Measurements from ENCODE around the gene MYT1. TPM values are rescaled to one million over a fixed set of nuclear protein-coding genes. Genes with fewer than 3 reads are reported as not detected.

The MYT1 gene
- total RNA-seq, 3 donors from 2014 or later = under 0.01 TPM; not detected in 2

DNA sequence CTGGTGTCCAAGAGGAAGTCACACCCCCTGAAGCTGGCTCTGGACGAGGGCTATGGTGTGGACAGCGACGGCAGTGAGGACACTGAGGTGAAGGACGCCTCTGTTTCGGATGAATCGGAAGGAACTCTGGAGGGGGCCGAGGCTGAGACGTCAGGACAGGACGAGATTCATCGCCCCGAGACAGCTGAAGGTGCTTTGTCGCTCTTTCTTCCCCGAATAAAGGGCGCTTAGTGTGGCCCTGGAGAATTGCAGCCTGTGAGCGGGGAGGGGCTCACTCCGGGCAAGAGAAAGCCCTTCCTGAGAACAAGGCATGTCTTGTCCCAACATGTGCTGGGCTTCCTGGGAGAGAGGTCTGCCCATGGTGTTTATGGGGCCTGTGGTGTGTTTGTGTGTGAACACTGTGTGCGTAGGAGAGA is 41.4 kb downstream of the MYT1 start:
- Histone ChIP-seq H3K27me3 (peaks cover 0 to 9% of the 10 kb centered on the region in 2 donors), H3K9me3 (no peaks in the 10 kb centered on the region), H3K27ac (no peak overlapping the region), H3K4me3 (no peak overlapping the region), H3K36me3 (no peaks in the 10 kb centered on the region), H3K4me1 (no peaks in the 10 kb centered on the region)
- intact Hi-C loops (cut with DNase I; ENCODE audit: low total_unique reads) = no loop called here
- DNase-seq (ENCODE audit: low spot score in 2 of 2) = no peak
- TF ChIP-seq CTCF (IDR thresholded peaks at IDR 0.05) = no peak
- no peak for TF ChIP-seq POLR2AphosphoS5 (IDR thresholded peaks at IDR 0.05)
- no peak for TF ChIP-seq POLR2A (IDR thresholded peaks at IDR 0.05)

DNA sequence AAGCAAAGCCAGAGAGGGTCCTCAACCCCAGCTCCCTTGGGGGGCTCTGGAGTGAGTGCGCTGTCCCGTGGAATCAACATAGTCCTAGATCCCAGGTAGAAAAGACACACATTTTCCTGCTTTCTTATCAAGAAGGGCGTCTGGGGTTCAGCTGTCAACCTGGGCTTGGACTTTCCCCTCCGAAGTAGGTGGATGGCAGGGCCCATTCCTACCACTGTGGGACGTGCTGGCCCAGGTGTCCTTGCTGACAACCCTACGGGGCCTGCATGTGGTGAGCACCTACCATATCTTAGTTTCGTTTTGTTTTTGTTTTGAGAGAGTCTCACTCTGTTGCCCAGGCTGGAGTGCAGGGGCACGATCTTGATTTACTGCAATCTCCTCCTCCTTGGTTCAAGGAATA is 42.4 kb downstream of the MYT1 start:
- intact Hi-C loops (cut with DNase I; ENCODE audit: low total_unique reads) = no loop called here
- no peak for DNase-seq (ENCODE audit: low spot score in 2 of 2)
- Histone ChIP-seq H3K36me3 (no peaks in the 10 kb centered on the region), H3K4me1 (no peaks in the 10 kb centered on the region), H3K27ac (no peak overlapping the region), H3K27me3 (peaks cover 0 to 6% of the 10 kb centered on the region in 2 donors), H3K4me3 (no peak overlapping the region), H3K9me3 (no peaks in the 10 kb centered on the region)
- TF ChIP-seq CTCF (IDR thresholded peaks at IDR 0.05) = no peak
- TF ChIP-seq POLR2A (IDR thresholded peaks at IDR 0.05) = no peak
- TF ChIP-seq POLR2AphosphoS5 (IDR thresholded peaks at IDR 0.05) = no peak

DNA sequence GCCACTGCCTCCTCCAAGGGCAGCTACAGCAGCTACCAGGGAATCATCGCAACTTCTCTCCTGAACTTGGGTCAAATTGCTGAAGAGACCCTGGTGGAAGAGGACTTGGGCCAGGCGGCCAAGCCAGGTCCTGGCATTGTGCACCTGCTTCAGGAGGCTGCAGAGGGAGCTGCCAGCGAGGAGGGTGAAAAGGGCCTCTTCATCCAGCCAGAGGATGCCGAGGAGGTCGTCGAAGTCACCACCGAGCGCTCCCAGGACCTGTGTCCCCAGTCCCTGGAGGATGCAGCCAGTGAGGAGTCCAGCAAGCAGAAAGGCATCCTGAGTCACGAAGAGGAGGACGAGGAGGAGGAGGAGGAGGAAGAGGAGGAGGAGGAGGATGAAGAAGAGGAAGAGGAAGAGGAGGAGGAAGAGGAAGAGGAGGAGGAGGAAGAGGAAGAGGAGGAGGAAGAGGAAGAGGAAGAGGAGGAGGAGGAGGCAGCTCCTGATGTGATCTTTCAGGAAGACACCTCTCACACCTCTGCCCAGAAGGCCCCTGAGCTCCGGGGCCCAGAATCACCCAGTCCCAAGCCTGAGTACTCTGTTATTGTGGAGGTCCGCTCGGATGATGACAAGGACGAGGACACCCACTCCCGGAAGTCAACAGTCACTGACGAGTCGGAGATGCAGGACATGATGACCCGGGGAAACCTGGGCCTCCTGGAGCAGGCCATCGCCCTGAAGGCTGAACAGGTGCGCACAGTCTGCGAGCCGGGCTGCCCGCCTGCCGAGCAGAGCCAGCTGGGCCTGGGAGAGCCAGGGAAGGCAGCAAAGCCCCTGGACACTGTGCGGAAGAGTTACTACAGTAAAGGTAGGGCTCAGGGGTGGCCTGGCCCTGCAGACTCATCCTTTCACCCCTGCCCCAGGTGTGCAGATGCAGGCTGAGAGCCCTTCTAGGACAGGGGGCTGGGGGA is 43.7 kb downstream of the MYT1 start:
- no peaks in the 10 kb centered on the region for H3K36me3 ChIP-seq
- no peak overlapping the region for H3K27ac ChIP-seq
- no peaks in the 10 kb centered on the region for H3K4me1 ChIP-seq
- DNase-seq (ENCODE audit: low spot score in 2 of 2) = no peak
- TF ChIP-seq POLR2AphosphoS5 (IDR thresholded peaks at IDR 0.05) (no peak), POLR2A (IDR thresholded peaks at IDR 0.05) (no peak), CTCF (IDR thresholded peaks at IDR 0.05) (no peak)
- H3K9me3 ChIP-seq = no peaks in the 10 kb centered on the region
- intact Hi-C loops (cut with DNase I; ENCODE audit: low total_unique reads) = no loop called here
- no peak overlapping the region for H3K4me3 ChIP-seq
- H3K27me3 ChIP-seq = peaks cover 0 to 4% of the 10 kb centered on the region in 2 donors

DNA sequence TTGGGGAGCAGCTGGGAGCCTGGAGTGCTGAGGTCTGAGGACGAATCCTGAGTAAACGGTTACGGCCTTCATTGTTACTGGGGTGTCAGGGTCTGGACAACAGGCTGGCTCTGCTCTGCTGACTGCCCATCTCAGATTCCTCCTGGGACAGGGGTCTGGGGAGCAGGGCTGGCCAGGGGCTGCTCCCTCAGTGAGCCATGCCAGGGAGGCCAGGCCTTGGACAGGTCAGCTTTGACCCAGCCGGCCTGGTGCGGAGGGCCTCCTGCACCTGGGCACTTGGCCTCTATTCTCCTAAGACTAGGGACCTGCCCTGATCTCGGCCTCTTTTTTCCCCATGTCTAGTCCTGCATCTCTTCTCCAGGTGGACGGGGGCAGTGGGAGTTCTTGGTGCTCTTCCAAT is 44.9 kb downstream of the MYT1 start:
- H3K4me3 ChIP-seq = no peak overlapping the region
- no peak for TF ChIP-seq POLR2AphosphoS5 (IDR thresholded peaks at IDR 0.05)
- TF ChIP-seq CTCF (IDR thresholded peaks at IDR 0.05) = no peak
- no peak for TF ChIP-seq POLR2A (IDR thresholded peaks at IDR 0.05)
- no peaks in the 10 kb centered on the region for H3K9me3 ChIP-seq
- no peaks in the 10 kb centered on the region for H3K36me3 ChIP-seq
- H3K27ac ChIP-seq = no peak overlapping the region
- no peak for DNase-seq (ENCODE audit: low spot score in 2 of 2)
- intact Hi-C loops (cut with DNase I; ENCODE audit: low total_unique reads) = no loop called here
- peaks cover 0 to 3% of the 10 kb centered on the region in 2 donors for H3K27me3 ChIP-seq
- no peaks in the 10 kb centered on the region for H3K4me1 ChIP-seq

GRCh38 chr20:64210656-64211369 is 46.6 kb downstream of the MYT1 start:
- Histone ChIP-seq H3K27me3 (no peaks in the 10 kb centered on the region), H3K4me1 (no peaks in the 10 kb centered on the region), H3K4me3 (no peak overlapping the region), H3K9me3 (no peaks in the 10 kb centered on the region), H3K27ac (no peak overlapping the region), H3K36me3 (no peaks in the 10 kb centered on the region)
- no peak for DNase-seq (ENCODE audit: low spot score in 2 of 2)
- intact Hi-C loops (cut with DNase I; ENCODE audit: low total_unique reads) = no loop called here
- TF ChIP-seq CTCF (IDR thresholded peaks at IDR 0.05) (no peak), POLR2A (IDR thresholded peaks at IDR 0.05) (no peak), POLR2AphosphoS5 (IDR thresholded peaks at IDR 0.05) (no peak)

Measured in breast epithelium (tissue), 4 donors.